ENCODE results near the gene MTFR1L. TPM values are rescaled to one million over a fixed set of nuclear protein-coding genes. Genes with fewer than 3 reads are reported as not detected.

MTFR1L gene
- total RNA-seq, 1 experiment from 2014 or later, result 41.7 TPM

DNA sequence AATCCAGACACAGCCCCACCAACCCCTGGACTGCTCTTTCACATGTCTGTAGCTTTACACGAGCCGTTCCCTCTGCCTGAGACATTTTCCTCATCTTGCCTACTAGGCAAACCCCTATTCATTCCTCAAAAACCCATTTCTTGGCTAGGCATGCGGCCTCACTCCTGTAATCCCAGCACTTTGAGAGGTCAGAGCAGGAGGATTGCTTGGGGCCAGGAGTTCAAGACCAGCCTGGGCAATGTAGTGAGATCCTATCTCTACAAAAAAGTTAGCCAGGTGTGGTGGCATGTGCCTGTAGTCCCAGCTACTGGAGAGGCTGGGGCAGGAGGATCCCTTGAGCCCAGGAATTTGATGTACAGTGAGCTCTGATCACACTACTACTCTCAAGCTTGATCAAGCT is 44.7 kb downstream of the MTFR1L start:
- Histone ChIP-seq H2AFZ (no peak overlapping the region), H4K20me1 (ENCODE audit: insufficient read depth) (no peaks in the 10 kb centered on the region), H3K4me3 (no peak overlapping the region), H3K27ac (no peak overlapping the region), H3K4me2 (no peak overlapping the region), H3K36me3 (ENCODE audit: low read depth) (no peaks in the 10 kb centered on the region), H3K27me3 (ENCODE audit: insufficient read depth, low read depth) (no peaks in the 10 kb centered on the region), H3K9me3 (ENCODE audit: insufficient read depth, low read depth) (no peaks in the 10 kb centered on the region), H3K79me2 (ENCODE audit: low read depth) (no peaks in the 10 kb centered on the region), H3K9me2 (ENCODE audit: insufficient read depth) (no peaks in the 10 kb centered on the region), H3F3A (ENCODE audit: insufficient read depth, low read depth) (peaks cover 9% of the 10 kb centered on the region; the same call in 1 of the 2 replicates), H3K4me1 (replicated peaks; ENCODE audit: insufficient read depth) (no peaks in the 10 kb centered on the region; the same call in 1 of the 2 replicates)
- intact Hi-C loops (cut with micrococcal nuclease; ENCODE audit: unreplicated experiment), result no loop called here
- POLR2A ChIA-PET (ENCODE audit: unreplicated experiment), result interaction anchor here (0.6 to 0.8 kb wide), 2 partner anchors 17 to 53 kb away, joined by 4 to 9 read pairs; no protein-coding TSS in a partner anchor
- CTCF ChIA-PET, result no interaction called here
- no peak for TF ChIP-seq EZH2 (IDR thresholded peaks at IDR 0.05; ENCODE audit: low read depth)
- TF ChIP-seq, protein P1, sequence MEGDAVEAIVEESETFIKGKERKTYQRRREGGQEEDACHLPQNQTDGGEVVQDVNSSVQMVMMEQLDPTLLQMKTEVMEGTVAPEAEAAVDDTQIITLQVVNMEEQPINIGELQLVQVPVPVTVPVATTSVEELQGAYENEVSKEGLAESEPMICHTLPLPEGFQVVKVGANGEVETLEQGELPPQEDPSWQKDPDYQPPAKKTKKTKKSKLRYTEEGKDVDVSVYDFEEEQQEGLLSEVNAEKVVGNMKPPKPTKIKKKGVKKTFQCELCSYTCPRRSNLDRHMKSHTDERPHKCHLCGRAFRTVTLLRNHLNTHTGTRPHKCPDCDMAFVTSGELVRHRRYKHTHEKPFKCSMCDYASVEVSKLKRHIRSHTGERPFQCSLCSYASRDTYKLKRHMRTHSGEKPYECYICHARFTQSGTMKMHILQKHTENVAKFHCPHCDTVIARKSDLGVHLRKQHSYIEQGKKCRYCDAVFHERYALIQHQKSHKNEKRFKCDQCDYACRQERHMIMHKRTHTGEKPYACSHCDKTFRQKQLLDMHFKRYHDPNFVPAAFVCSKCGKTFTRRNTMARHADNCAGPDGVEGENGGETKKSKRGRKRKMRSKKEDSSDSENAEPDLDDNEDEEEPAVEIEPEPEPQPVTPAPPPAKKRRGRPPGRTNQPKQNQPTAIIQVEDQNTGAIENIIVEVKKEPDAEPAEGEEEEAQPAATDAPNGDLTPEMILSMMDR (conservative IDR thresholded peaks at IDR 0.05), result no peak
- no TSS peak for BruUV-seq (replicated peaks)
- no peak for DNase-seq

DNA sequence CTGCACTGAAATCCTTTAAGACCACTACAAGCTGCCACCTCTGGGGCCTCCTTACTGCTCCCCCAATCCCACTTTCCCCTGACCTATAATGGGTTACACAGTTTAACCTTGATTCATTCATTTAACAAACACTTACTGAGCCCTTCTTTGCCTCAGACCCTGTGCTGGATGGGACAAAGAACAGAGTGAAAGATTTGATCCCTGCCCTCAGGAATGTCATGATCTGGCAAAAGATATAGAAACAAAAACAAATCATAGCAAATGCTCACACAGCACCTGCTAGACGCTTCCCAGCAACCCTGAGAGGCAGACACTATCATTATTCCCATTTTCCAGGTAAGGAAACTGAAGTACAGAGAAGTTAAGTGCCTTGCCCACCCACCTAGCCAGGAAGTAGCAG is 46.5 kb downstream of the MTFR1L start:
- TF ChIP-seq, protein P1 (conservative IDR thresholded peaks at IDR 0.05), result no peak
- TF ChIP-seq EZH2 (IDR thresholded peaks at IDR 0.05; ENCODE audit: low read depth), result no peak

GRCh38 chr1:25867210-25867991 is 47.6 kb downstream of the MTFR1L start:
- no peaks in the 10 kb centered on the region for H3K36me3 ChIP-seq (ENCODE audit: low read depth)
- TF ChIP-seq EZH2 (IDR thresholded peaks at IDR 0.05; ENCODE audit: low read depth), result no peak
- ChIA-PET CTCF (no interaction called here), POLR2A (ENCODE audit: unreplicated experiment) (interaction anchor here (0.6 kb wide), 1 partner anchor 13 kb away, joined by 6 read pairs; no protein-coding TSS in a partner anchor)
- no peak for DNase-seq
- H3K9me3 ChIP-seq (ENCODE audit: insufficient read depth, low read depth), result no peaks in the 10 kb centered on the region
- H3K4me2 ChIP-seq, result no peak overlapping the region
- intact Hi-C loops (cut with micrococcal nuclease; ENCODE audit: unreplicated experiment), result no loop called here
- H3K4me3 ChIP-seq, result no peak overlapping the region
- no peaks in the 10 kb centered on the region; the same call in 1 of the 2 replicates for H3K4me1 ChIP-seq (replicated peaks; ENCODE audit: insufficient read depth)
- H3K27me3 ChIP-seq (ENCODE audit: insufficient read depth, low read depth), result no peaks in the 10 kb centered on the region
- H3K79me2 ChIP-seq (ENCODE audit: low read depth), result peaks cover 4% of the 10 kb centered on the region; the same call in 1 of the 2 replicates
- BruUV-seq (replicated peaks), result no TSS peak
- H3F3A ChIP-seq (ENCODE audit: insufficient read depth, low read depth), result no peaks in the 10 kb centered on the region; the same call in 1 of the 2 replicates
- no peak overlapping the region for H3K27ac ChIP-seq
- H2AFZ ChIP-seq, result no peak overlapping the region
- H3K9me2 ChIP-seq (ENCODE audit: insufficient read depth), result no peaks in the 10 kb centered on the region
- no peaks in the 10 kb centered on the region for H4K20me1 ChIP-seq (ENCODE audit: insufficient read depth)

More for the DNA sequence above, 46.5 kb downstream of the MTFR1L start:
- Histone ChIP-seq H3K9me3 (ENCODE audit: insufficient read depth, low read depth) (no peaks in the 10 kb centered on the region), H4K20me1 (ENCODE audit: insufficient read depth) (no peaks in the 10 kb centered on the region), H3K9me2 (ENCODE audit: insufficient read depth) (no peaks in the 10 kb centered on the region), H2AFZ (no peak overlapping the region), H3K79me2 (ENCODE audit: low read depth) (no peaks in the 10 kb centered on the region), H3K27ac (no peak overlapping the region), H3K4me2 (no peak overlapping the region), H3K4me1 (replicated peaks; ENCODE audit: insufficient read depth) (no peaks in the 10 kb centered on the region), H3K36me3 (ENCODE audit: low read depth) (no peaks in the 10 kb centered on the region), H3F3A (ENCODE audit: insufficient read depth, low read depth) (no peaks in the 10 kb centered on the region; the same call in 1 of the 2 replicates), H3K27me3 (ENCODE audit: insufficient read depth, low read depth) (no peaks in the 10 kb centered on the region), H3K4me3 (no peak overlapping the region)
- ChIA-PET POLR2A (ENCODE audit: unreplicated experiment) (no interaction called here), CTCF (no interaction called here)
- intact Hi-C loops (cut with micrococcal nuclease; ENCODE audit: unreplicated experiment), result no loop called here
- no peak for DNase-seq
- BruUV-seq (replicated peaks), result no TSS peak
